Measurements from ENCODE around the gene ICE1.
"Not testable (repeated sequence)": the region's sequence is repeated elsewhere in the genome, so short reads cannot be mapped to it uniquely, and the experiment has no call there.

DNA sequence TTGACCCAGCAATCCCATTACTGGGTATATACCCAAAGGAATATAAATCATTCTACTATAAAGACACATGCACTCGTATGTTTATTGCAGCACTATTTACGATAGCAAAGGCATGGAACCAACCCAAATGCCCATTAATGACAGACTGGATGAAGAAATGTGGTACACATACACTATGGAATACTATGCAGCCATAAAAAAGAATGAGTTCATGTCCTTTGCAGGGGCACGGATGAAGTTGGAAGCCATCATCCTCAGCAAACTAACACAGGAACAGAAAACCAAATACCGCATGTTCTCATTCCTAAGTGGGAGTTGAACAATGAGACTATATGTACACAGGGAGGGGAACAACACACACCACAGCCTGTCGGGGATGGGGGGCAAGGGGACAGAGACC, 8.6 kb upstream of the ICE1 start:
- TF ChIP-seq, protein P1, sequence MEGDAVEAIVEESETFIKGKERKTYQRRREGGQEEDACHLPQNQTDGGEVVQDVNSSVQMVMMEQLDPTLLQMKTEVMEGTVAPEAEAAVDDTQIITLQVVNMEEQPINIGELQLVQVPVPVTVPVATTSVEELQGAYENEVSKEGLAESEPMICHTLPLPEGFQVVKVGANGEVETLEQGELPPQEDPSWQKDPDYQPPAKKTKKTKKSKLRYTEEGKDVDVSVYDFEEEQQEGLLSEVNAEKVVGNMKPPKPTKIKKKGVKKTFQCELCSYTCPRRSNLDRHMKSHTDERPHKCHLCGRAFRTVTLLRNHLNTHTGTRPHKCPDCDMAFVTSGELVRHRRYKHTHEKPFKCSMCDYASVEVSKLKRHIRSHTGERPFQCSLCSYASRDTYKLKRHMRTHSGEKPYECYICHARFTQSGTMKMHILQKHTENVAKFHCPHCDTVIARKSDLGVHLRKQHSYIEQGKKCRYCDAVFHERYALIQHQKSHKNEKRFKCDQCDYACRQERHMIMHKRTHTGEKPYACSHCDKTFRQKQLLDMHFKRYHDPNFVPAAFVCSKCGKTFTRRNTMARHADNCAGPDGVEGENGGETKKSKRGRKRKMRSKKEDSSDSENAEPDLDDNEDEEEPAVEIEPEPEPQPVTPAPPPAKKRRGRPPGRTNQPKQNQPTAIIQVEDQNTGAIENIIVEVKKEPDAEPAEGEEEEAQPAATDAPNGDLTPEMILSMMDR (IDR thresholded peaks at IDR 0.05): not testable (repeated sequence)
- not testable (repeated sequence) for TF ChIP-seq CHD2 (IDR thresholded peaks at IDR 0.05; ENCODE audit: low read length, partially characterized antibody); EP300 (IDR thresholded peaks at IDR 0.05); MYC (IDR thresholded peaks at IDR 0.05; ENCODE audit: borderline replicate concordance, low read length); KDM1A (IDR thresholded peaks at IDR 0.05; ENCODE audit: low read depth); HOXB5 (CRISPR knock-in tag; IDR thresholded peaks at IDR 0.05); RAD21 (conservative IDR thresholded peaks at IDR 0.05 in 1 of 2, IDR thresholded peaks at IDR 0.05 in 1 of 2); POLR2A (IDR thresholded peaks at IDR 0.05; ENCODE audit: low read length); CEBPB (IDR thresholded peaks at IDR 0.05); ZFP36 (IDR thresholded peaks at IDR 0.05; ENCODE audit: borderline replicate concordance, partially characterized antibody); HOXA7 (CRISPR knock-in tag; IDR thresholded peaks at IDR 0.05); ESRRA (IDR thresholded peaks at IDR 0.05; ENCODE audit: borderline replicate concordance, low read length)
- TF ChIP-seq, protein P2, sequence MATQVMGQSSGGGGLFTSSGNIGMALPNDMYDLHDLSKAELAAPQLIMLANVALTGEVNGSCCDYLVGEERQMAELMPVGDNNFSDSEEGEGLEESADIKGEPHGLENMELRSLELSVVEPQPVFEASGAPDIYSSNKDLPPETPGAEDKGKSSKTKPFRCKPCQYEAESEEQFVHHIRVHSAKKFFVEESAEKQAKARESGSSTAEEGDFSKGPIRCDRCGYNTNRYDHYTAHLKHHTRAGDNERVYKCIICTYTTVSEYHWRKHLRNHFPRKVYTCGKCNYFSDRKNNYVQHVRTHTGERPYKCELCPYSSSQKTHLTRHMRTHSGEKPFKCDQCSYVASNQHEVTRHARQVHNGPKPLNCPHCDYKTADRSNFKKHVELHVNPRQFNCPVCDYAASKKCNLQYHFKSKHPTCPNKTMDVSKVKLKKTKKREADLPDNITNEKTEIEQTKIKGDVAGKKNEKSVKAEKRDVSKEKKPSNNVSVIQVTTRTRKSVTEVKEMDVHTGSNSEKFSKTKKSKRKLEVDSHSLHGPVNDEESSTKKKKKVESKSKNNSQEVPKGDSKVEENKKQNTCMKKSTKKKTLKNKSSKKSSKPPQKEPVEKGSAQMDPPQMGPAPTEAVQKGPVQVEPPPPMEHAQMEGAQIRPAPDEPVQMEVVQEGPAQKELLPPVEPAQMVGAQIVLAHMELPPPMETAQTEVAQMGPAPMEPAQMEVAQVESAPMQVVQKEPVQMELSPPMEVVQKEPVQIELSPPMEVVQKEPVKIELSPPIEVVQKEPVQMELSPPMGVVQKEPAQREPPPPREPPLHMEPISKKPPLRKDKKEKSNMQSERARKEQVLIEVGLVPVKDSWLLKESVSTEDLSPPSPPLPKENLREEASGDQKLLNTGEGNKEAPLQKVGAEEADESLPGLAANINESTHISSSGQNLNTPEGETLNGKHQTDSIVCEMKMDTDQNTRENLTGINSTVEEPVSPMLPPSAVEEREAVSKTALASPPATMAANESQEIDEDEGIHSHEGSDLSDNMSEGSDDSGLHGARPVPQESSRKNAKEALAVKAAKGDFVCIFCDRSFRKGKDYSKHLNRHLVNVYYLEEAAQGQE (IDR thresholded peaks at IDR 0.05): not testable (repeated sequence)
- TF ChIP-seq, protein P3, sequence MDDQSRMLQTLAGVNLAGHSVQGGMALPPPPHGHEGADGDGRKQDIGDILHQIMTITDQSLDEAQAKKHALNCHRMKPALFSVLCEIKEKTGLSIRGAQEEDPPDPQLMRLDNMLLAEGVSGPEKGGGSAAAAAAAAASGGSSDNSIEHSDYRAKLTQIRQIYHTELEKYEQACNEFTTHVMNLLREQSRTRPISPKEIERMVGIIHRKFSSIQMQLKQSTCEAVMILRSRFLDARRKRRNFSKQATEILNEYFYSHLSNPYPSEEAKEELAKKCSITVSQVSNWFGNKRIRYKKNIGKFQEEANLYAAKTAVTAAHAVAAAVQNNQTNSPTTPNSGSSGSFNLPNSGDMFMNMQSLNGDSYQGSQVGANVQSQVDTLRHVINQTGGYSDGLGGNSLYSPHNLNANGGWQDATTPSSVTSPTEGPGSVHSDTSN (IDR thresholded peaks at IDR 0.05): not testable (repeated sequence)

Measured in A549 (cell line).